Stomach (tissue), 9 donors: ENCODE data around the gene HIBADH. TPM values are rescaled to one million over a fixed set of nuclear protein-coding genes. Genes with fewer than 3 reads are reported as not detected.

ENCODE experiments used
- DNase-seq, 2 donors: peaks; one replicate each; pipeline versions ENCODE4 v3.0.0 to v3.0.0-alpha.2; 2013 to 2019
- H3K27ac ChIP-seq, 5 donors: fragments of 200-600 bp in 4 of 5; sonication (generic) in 4 of 5; one replicate each; pipeline ENCODE4 v1.5.1; 2013 to 2019; ENCODE audit warnings: mild to moderate bottlenecking in 1 of 5, moderate library complexity in 1 of 5
- H3K27me3 ChIP-seq, 3 donors: fragments of 200-600 bp; sonication (generic); one replicate each; pipeline ENCODE4 v1.5.1; 2017 to 2019; ENCODE audit warnings: mixed run types in 1 of 3
- H3K36me3 ChIP-seq, 4 donors: fragments of 200-600 bp; sonication (generic); 1 replicate in 3 of 4; 2 replicates in 1 of 4; pipeline ENCODE4 v1.5.1; 2016 to 2019
- H3K4me1 ChIP-seq, 4 donors: fragments of 200-600 bp; sonication (generic); one replicate each; pipeline ENCODE4 v1.5.1; 2016 to 2019
- H3K4me3 ChIP-seq, 4 donors: fragments of 200-600 bp; sonication (generic) in 3 of 4; one replicate each; pipeline ENCODE4 v1.5.1; 2016 to 2019; ENCODE audit warnings: mild to moderate bottlenecking in 1 of 4
- H3K9me3 ChIP-seq, 4 donors: fragments of 200-600 bp; sonication (generic); one replicate each; pipeline ENCODE4 v1.5.1; 2016 to 2019
- EP300 ChIP-seq: sonication (generic); formaldehyde crosslinking; IDR thresholded peaks from one replicate; pipeline ENCODE4 v1.6.1; 2017; ENCODE audit warnings: antibody characterized with exemption
- POLR2A ChIP-seq, 4 donors: fragments of 450-650 bp; IDR thresholded peaks; one replicate each; pipeline ENCODE4 v1.6.1; 2016; ENCODE audit warnings: antibody characterized with exemption in 4 of 4, control low read depth in 2 of 4, mild to moderate bottlenecking in 1 of 4, moderate library complexity in 1 of 4
- POLR2AphosphoS5 ChIP-seq, 3 donors: sonication (generic); formaldehyde crosslinking; IDR thresholded peaks; one replicate each; pipeline ENCODE4 v1.6.1; 2016; ENCODE audit warnings: antibody characterized with exemption in 3 of 3
- WGBS, 5 donors: extraction: QIAGEN DNeasy Blood & Tissue Kit in 3 of 5; methylation state at CpG; one replicate each; pipeline versions ENCODE4 v1.1.5 to v1.1.7; 2013 to 2018; 5-methylcytosine and 5-hydroxymethylcytosine counted together
- intact Hi-C: fragments of 100-400 bp; cut with DNase I; formaldehyde crosslinking; loops from one replicate; pipeline ENCODE4 v1.15.1; 2023; ENCODE audit warnings: low total_unique reads
- polyA plus RNA-seq, 3 donors: library from polyadenylated mRNA; stranded (reverse); fragments of 200-250 nt; gene quantifications; one replicate each; pipeline ENCODE4 v1.2.3, GENCODE V29; 2013
- total RNA-seq, 5 donors: library from RNA; depleted of rRNA; stranded (reverse); fragments of >200 nt; gene quantifications; one replicate each; pipeline versions ENCODE4 v1.1.0 to v1.2.3, GENCODE V29; 2014 to 2016
- TF ChIP-seq, protein P1 (sequence below), 7 experiments: fragments of 450-650 bp in 4 of 7; fragments of 200-600 bp in 3 of 7; sonication (generic) in 3 of 7; IDR thresholded peaks; one replicate each; pipeline ENCODE4 v1.5.1; 2016 to 2019; ENCODE audit warnings: antibody characterized with exemption in 7 of 7, control low read depth in 2 of 7, mild to moderate bottlenecking in 1 of 7
- donor health status: healthy with polysubstance abuse.
- donor health status: Bipolar disorder and iron deficiency.
- donor health status: healthy.

HIBADH gene
- total and polyA plus RNA-seq, 8 donors: 17.5 to 65.2 (median 45.8) TPM

DNA sequence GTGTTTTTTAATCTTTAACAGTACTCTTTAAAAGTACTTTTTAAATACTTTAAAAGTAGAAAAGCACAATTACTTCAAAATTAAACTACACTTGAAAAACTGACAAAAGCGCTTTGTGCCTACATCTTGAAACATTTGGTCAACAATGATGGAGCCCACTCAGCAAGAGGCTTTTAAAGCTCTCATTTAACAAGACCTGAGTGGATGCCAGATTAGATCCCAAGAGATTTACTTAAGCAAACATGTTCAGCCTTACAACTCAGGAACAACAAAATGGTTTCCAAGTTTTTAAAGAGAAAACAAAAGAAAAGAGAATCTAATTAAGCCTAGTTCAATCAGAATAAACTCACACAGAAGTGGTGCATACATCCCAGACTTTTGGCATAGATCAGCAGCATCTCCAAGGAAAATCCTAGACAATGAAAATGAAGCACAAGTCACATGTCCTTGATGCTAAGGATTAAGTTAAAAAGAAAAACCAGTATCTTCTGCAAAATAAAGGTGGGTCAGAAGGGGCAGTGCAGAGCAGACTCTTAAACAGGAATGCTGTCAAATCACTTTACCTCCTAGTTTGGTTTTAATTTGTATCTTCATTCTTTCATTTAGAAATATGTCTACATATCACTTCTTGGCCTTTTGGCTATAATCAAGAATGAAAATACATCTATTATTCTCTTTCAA lies 26.2 kb downstream of the HIBADH start:
- WGBS, 5 donors: 75 to 93% (median 88%) methylated on average over 1 of the region's 1 CpG
- Histone ChIP-seq H3K27ac (no peak overlapping the region), H3K4me1 (peaks cover 0 to 23% (median 11%) of the 10 kb centered on the region in 4 donors), H3K9me3 (no peaks in the 10 kb centered on the region), H3K4me3 (no peak overlapping the region), H3K36me3 (peaks cover 0 to 14% (median 8%) of the 10 kb centered on the region in 4 donors), H3K27me3 (no peaks in the 10 kb centered on the region)
- DNase-seq: peak in 1 of 2 donors; percentile 37
- TF ChIP-seq POLR2A (IDR thresholded peaks at IDR 0.05) (no peak), POLR2AphosphoS5 (IDR thresholded peaks at IDR 0.05) (no peak), EP300 (no peak)
- TF ChIP-seq, protein P1, sequence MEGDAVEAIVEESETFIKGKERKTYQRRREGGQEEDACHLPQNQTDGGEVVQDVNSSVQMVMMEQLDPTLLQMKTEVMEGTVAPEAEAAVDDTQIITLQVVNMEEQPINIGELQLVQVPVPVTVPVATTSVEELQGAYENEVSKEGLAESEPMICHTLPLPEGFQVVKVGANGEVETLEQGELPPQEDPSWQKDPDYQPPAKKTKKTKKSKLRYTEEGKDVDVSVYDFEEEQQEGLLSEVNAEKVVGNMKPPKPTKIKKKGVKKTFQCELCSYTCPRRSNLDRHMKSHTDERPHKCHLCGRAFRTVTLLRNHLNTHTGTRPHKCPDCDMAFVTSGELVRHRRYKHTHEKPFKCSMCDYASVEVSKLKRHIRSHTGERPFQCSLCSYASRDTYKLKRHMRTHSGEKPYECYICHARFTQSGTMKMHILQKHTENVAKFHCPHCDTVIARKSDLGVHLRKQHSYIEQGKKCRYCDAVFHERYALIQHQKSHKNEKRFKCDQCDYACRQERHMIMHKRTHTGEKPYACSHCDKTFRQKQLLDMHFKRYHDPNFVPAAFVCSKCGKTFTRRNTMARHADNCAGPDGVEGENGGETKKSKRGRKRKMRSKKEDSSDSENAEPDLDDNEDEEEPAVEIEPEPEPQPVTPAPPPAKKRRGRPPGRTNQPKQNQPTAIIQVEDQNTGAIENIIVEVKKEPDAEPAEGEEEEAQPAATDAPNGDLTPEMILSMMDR (IDR thresholded peaks at IDR 0.05): no peak
- intact Hi-C loops: no loop called here

DNA sequence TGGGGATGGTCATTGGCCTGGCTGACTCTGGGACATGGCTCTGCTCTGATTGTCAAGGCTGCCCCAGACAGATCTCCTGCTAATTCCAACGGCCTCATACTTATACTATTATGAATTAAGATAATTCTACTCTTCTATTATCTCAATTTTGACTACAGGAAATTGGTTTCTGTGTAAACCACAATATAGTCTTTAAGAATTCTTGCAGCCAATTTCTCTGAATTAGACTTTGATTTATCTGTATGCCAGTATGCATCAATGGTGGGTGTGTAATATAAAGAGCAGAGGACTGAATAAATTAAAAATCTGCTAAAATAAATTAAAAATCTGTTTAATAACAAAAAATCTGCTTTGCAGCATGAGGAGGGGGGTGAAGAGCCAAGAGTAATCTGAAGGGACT lies 27.0 kb downstream of the HIBADH start:
- Histone ChIP-seq H3K27me3 (no peaks in the 10 kb centered on the region), H3K9me3 (no peaks in the 10 kb centered on the region), H3K27ac (no peak overlapping the region), H3K4me3 (no peak overlapping the region), H3K4me1 (peaks cover 0 to 17% (median 7%) of the 10 kb centered on the region in 4 donors), H3K36me3 (peaks cover 0 to 14% (median 8%) of the 10 kb centered on the region in 4 donors)
- TF ChIP-seq POLR2A (IDR thresholded peaks at IDR 0.05) (no peak), EP300 (no peak), POLR2AphosphoS5 (IDR thresholded peaks at IDR 0.05) (no peak)
- TF ChIP-seq, protein P1 (IDR thresholded peaks at IDR 0.05): no peak
- DNase-seq: no peak
- WGBS, 5 donors: 78 to 88% (median 85%) methylated on average over 1 of the region's 1 CpG
- intact Hi-C loops: no loop called here

DNA sequence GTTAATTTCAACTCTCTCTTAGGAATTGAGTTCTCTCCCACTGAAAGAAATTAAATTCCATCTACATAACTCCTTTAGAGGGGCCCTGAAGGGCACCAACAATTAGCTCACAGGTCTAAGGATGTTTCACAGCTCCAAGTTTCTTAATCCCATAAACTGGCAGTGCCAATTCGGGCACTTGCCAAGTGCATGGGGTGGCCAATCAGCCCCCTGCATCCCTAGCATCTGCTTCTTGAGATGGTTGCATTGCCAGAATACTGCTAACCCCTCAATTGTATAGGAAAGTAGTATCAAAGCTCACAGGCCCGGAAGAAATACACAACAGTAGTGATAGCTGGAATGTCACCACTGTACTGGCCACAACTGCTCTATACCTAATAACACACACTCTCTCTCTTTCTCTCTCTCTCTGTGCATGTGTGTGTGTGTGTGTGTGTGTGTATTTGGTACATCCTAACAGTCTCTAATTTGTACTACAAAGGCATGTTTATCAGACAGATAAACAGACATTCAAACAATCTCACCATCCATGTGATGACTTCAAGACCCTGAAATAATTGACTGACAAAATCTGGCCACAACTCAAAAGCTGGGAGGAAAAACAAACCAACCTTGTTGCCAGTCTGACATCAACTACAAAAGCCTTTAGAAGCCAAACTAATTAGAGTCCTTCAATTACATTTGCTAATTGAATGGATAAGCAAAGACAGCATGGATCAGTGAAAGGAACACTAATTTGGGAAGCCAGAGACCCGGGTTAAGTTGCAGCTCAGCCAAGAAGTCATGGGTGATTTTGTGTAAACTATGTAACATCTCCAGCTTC lies 27.8 kb downstream of the HIBADH start:
- Histone ChIP-seq H3K4me3 (no peak overlapping the region), H3K4me1 (peaks cover 0 to 13% (median 6%) of the 10 kb centered on the region in 4 donors), H3K36me3 (peaks cover 0 to 17% (median 12%) of the 10 kb centered on the region in 4 donors), H3K27ac (no peak overlapping the region), H3K9me3 (no peaks in the 10 kb centered on the region), H3K27me3 (no peaks in the 10 kb centered on the region)
- peak in 1 of 2 donors; percentile 20 for DNase-seq
- intact Hi-C loops: no loop called here
- TF ChIP-seq, protein P1 (IDR thresholded peaks at IDR 0.05): no peak
- no peak for TF ChIP-seq POLR2AphosphoS5 (IDR thresholded peaks at IDR 0.05)
- TF ChIP-seq POLR2A (IDR thresholded peaks at IDR 0.05): no peak
- no peak for TF ChIP-seq EP300
- 74 to 83% (median 81%) methylated on average over 3 of the region's 3 CpGs for WGBS, 5 donors

DNA sequence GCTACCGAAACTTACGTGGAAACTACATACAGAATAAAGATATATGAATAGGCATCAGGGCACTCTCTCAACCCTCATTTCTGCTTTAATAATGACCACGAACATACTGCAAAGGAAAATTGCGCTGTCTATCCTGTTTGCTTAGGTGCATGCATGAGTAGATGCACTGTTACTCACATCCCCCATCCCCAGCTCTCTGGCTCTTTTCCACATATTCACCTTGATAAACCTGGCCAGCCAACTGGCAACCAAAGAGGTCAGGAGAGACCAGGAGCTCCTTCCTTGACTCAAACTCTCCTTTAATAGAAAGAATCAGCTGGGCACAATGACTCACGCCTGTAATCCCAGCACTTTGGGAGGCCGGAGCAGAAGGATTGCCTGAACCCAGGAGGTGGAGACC lies 29.6 kb downstream of the HIBADH start:
- intact Hi-C loops: no loop called here
- no peak overlapping the region for H3K27ac ChIP-seq
- H3K4me3 ChIP-seq: no peak overlapping the region
- peaks cover 0 to 13% (median 6%) of the 10 kb centered on the region in 4 donors for H3K4me1 ChIP-seq
- H3K9me3 ChIP-seq: no peaks in the 10 kb centered on the region
- TF ChIP-seq POLR2AphosphoS5 (IDR thresholded peaks at IDR 0.05): no peak
- no peak for TF ChIP-seq POLR2A (IDR thresholded peaks at IDR 0.05)
- TF ChIP-seq, protein P1 (IDR thresholded peaks at IDR 0.05): no peak
- TF ChIP-seq EP300: no peak
- no peaks in the 10 kb centered on the region for H3K27me3 ChIP-seq
- H3K36me3 ChIP-seq: peaks cover 0 to 28% (median 17%) of the 10 kb centered on the region in 4 donors
- DNase-seq: no peak
- 77 to 91% (median 87%) methylated on average over 6 of the region's 6 CpGs for WGBS, 5 donors
